IPS-15b (cell line): ENCODE results near the gene TRAF3.

Experiments
- H3K27me3 ChIP-seq: one replicate; pipeline ENCODE4 v1.6.1; 2013; ENCODE audit warnings: low read length; ENCODE audit not compliant: control insufficient read depth, insufficient read depth
- H3K36me3 ChIP-seq: one replicate; pipeline ENCODE4 v1.6.1; 2013; ENCODE audit warnings: low read length; ENCODE audit not compliant: control insufficient read depth, insufficient read depth
- H3K4me1 ChIP-seq: one replicate; pipeline ENCODE4 v1.6.1; 2013; ENCODE audit warnings: mild to moderate bottlenecking, low read length; ENCODE audit not compliant: control insufficient read depth, insufficient read depth
- H3K4me3 ChIP-seq: one replicate; pipeline ENCODE4 v1.5.1; 2013; ENCODE audit warnings: low read depth, low read length
- H3K9ac ChIP-seq: one replicate; pipeline ENCODE4 v1.6.1; 2013; ENCODE audit warnings: low read depth, mild to moderate bottlenecking, low read length
- H3K9me3 ChIP-seq: one replicate; pipeline ENCODE4 v1.6.1; 2013; ENCODE audit warnings: mild to moderate bottlenecking, low read length; ENCODE audit not compliant: control insufficient read depth, insufficient read depth

Gene TRAF3

DNA sequence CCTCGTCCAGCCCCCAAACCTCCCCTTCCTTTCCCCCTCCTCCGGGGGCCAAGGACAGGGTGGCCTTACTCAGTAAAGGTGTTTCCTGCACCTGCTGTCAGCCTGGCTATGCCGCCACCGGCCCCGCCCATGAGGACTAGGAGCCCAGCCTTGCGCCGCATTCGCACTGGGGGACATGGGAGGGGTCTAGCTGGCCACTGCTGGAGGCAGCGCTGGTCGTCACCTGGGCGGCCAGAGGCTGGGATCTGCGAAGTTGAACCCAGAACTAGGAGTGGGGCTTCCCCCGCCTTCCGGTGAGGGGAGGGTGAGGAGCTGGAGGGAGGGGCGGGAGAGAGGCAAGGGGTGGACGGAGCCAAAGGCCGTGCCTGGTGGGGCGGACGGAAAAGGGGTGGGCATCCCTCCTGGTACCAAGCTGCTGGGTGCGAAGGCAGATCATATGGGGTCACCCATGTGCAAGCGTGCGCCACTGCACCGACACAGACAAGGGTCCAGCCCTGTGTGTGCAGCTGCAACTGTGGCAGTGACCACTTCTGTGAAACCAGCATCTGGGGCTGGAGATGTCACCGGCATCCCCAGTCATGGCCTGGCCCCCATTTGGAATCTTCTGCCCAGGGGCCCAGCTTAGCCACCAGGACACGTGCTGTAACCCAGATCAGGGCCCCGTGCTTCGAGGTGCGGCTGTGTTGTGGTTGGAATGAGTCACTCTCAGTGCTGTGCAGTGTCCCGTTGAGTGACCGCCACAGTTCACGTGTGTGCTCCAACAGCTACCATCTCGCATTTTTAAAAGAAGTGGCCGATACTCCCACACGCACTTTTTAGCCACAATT, 153.7 kb downstream of the TRAF3 start:
- Histone ChIP-seq H3K4me1 (peaks cover 4% of the 10 kb centered on the region), H3K9ac (no peak overlapping the region), H3K9me3 (no peaks in the 10 kb centered on the region), H3K4me3 (peak overlapping the region; percentile 23), H3K36me3 (peaks cover 2% of the 10 kb centered on the region), H3K27me3 (peaks cover 31% of the 10 kb centered on the region)

DNA sequence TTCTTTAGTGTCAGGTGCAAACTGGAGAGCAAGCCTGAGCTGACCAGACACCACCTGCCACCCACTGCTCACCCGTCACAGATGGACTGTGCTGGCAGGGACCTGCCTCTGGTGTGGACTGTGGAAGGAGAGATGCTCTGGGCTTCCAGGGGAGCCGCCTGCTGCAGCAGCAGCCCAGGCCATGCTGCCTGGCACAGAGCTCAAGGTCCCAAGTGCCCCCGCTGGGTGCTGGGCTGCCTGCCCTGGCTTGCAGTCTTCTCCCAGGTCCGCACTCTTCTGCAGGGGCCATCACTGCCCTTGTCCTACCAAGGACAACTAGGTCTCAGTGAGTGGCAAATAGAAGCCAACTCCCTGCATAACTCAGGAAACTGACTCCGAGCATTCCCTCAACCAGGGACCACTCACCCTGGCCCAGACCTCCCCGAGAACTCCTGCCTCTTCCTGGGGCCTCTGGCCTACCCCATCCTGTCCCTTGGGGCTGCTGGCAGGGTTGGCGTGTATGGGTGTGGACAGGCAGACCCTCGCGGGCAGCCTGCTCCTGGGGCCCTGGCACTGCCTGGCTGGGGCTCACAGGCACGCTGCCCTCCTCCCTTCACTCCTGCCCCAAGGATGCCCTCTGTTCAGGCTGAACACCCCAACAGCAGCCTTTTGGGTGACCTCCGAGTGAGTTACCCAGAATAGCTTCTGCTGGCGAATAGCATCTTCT, 154.5 kb downstream of the TRAF3 start:
- Histone ChIP-seq H3K27me3 (peaks cover 25% of the 10 kb centered on the region), H3K4me3 (no peak overlapping the region), H3K36me3 (peaks cover 2% of the 10 kb centered on the region), H3K4me1 (no peaks in the 10 kb centered on the region), H3K9me3 (no peaks in the 10 kb centered on the region), H3K9ac (no peak overlapping the region)

DNA sequence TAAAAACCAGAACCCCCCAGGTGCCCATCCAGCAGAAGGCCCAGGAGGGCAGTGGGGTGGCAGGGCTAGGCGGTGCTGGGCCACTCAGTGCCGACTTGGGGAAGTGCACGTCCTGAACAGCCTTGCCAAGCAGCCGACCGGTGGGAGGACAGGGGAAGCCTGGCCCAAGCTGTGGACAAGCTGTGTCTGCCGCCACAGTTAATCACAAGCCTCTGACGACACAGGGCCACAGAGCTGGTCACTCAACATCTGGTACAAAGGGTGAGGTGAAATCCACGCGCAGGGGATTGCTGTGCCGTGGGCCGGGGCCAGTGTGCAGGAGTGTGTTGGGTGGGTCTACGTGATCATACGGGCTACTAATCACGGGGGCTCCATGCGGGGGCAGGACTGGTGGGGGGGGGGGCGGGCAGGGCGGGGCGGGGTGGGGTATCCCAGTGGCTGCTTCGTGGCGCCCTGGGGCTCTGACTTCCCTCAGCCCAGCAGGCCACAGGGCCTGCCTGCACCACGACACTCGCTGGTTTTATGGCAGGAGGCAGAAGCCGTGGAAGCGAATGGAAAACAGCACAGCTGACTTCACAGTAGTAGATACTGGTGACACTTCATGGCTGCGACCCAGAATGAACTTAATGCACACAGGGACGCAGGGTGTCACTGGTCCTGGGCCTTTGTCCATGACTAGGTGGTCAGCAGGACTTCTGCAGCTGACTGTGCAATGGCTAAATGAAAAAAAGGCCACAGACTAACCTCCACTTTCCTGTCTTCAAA, 155.4 kb downstream of the TRAF3 start:
- H3K9ac ChIP-seq: no peak overlapping the region
- no peaks in the 10 kb centered on the region for H3K9me3 ChIP-seq
- H3K4me3 ChIP-seq: no peak overlapping the region
- no peaks in the 10 kb centered on the region for H3K4me1 ChIP-seq
- peaks cover 16% of the 10 kb centered on the region for H3K27me3 ChIP-seq
- H3K36me3 ChIP-seq: peaks cover 5% of the 10 kb centered on the region

DNA sequence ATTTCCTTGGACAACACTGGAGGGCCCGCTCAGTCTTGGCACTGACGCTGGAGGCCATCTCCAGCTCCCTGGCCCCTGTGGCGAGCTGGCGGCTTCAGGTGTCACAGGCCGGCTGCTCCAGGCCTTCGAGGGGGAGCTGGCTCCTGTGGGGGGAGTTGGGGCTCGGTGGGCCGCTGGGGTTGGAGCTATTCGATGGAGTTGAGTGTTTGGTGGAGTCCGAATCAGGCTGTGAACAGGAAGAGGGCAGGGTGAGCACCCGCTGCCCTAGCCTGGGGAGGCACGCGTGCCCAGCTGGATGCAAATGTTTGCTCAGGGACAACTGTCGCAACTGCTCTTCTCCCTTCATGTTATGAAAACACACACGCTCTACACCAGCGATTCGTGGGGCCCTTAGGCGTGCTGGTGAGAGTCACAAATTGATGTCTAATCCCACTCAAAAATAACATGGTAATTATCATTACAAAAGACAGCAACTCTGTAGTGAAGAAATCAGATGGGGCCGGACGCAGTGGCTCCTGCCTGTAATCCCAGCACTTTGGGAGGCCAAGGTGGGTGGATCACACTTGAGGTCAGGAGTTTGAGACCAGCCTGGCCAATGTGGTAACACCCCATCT, 156.5 kb downstream of the TRAF3 start:
- Histone ChIP-seq H3K4me1 (no peaks in the 10 kb centered on the region), H3K9ac (no peak overlapping the region), H3K9me3 (no peaks in the 10 kb centered on the region)

DNA sequence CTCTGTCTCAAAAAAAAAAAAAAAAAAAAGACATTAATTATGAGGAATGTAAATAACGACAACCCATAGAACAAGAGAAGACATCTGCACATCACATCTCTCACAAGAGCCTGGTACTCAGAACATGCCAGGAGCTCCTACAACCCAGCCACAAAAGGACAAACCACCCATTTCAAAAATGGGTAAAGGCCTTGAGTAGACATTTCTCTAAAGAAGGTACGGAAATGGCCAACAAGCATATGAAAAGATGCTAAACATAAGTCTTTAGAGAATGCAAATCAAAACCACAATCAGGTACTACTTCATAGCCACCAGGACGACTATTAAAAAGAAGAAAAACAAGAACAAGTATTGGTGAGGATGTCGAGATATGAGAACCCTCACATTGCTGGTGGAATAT, 158.5 kb downstream of the TRAF3 start:
- Histone ChIP-seq H3K4me1 (no peaks in the 10 kb centered on the region), H3K9me3 (no peaks in the 10 kb centered on the region), H3K27me3 (peaks cover 2% of the 10 kb centered on the region), H3K36me3 (peaks cover 27% of the 10 kb centered on the region), H3K4me3 (no peak overlapping the region), H3K9ac (no peak overlapping the region)

More for the DNA sequence above, 156.5 kb downstream of the TRAF3 start:
- peaks cover 13% of the 10 kb centered on the region for H3K27me3 ChIP-seq
- peaks cover 13% of the 10 kb centered on the region for H3K36me3 ChIP-seq
- no peak overlapping the region for H3K4me3 ChIP-seq

DNA sequence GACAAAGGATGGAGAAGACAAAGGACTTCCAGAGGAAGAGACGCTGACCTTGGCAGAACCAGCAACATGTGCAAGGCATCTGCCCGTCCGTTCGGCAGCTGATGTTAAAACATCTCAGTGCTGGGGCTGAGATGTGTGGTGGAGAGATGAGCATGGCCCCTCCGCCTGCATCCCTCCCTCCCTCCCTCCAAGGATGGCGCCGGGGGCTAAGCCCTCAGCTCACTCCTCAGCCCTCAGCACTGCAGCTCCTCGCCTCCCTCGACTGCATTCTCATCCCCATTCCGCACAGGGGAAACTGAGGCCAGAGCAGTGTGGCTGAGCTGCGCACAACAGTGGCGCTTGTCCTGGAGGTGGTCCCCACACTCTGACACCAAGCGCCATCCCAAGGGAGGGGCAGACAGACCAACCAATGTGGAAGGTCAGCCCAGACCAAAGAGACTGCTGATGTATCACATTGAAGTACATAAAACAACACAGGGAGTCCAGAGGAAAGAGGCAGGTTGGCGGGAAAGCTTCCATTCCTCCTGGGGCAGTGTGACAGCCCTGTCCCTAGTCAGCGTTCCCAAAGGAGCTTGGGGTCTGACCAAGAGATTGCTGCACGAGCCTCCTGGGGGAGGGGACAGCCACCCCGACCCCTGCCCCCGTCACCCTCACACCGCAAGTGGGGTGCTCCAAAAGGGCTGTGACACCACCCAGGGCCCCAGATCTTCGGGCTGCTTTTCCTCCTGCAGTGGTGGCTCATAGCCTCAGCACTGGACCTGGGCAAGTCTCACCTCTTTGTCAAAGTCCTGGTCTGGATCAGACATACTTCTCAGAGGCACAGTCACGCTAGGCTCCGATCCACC, 160.3 kb downstream of the TRAF3 start:
- Histone ChIP-seq H3K4me1 (no peaks in the 10 kb centered on the region), H3K27me3 (no peaks in the 10 kb centered on the region), H3K9me3 (no peaks in the 10 kb centered on the region), H3K36me3 (peaks cover 40% of the 10 kb centered on the region), H3K4me3 (no peak overlapping the region), H3K9ac (no peak overlapping the region)

DNA sequence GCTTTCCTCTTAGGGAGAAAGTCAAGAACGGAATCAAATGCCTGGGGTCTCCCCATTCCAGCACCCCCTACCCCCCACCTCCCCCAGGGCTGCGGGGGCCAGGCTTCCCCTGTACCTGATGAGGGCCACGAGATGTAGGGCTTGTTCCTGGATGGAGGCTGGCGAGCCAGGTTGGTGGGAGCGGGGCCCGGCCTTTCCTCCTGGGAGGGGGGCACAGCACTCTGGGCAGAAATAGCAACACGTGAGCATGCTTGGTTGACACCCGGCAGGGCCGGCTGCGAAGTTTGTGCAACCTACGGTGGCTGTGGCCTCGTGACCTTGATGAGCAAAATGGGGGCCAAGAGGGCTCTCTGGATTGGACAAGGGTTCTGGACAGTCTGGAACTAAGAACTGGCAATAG, 160.9 kb downstream of the TRAF3 start:
- Histone ChIP-seq H3K4me1 (no peaks in the 10 kb centered on the region), H3K36me3 (peaks cover 39% of the 10 kb centered on the region), H3K27me3 (no peaks in the 10 kb centered on the region), H3K9me3 (no peaks in the 10 kb centered on the region), H3K9ac (no peak overlapping the region), H3K4me3 (no peak overlapping the region)

DNA sequence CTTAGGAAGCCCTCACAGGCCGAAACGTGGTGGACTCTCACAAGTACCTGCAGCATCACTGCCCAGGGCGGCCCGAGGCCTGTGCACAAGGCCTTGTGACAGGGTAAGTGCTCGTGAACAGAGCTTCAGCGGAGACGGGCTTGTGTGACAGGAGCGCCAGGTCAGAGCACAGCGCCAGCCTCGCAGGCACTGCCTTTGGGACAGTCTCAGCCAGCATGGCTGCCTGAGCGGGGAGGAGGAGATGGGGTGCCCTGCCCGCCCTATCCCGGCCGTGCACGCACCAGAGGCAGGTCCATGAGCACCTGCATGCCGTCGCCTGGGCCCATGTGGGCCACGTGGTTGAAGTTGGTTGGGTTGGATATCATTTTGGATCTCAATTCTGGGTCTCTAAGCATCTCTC, 162.1 kb downstream of the TRAF3 start:
- Histone ChIP-seq H3K9me3 (no peaks in the 10 kb centered on the region), H3K27me3 (no peaks in the 10 kb centered on the region), H3K9ac (no peak overlapping the region), H3K36me3 (peaks cover 47% of the 10 kb centered on the region), H3K4me3 (no peak overlapping the region), H3K4me1 (no peaks in the 10 kb centered on the region)

DNA sequence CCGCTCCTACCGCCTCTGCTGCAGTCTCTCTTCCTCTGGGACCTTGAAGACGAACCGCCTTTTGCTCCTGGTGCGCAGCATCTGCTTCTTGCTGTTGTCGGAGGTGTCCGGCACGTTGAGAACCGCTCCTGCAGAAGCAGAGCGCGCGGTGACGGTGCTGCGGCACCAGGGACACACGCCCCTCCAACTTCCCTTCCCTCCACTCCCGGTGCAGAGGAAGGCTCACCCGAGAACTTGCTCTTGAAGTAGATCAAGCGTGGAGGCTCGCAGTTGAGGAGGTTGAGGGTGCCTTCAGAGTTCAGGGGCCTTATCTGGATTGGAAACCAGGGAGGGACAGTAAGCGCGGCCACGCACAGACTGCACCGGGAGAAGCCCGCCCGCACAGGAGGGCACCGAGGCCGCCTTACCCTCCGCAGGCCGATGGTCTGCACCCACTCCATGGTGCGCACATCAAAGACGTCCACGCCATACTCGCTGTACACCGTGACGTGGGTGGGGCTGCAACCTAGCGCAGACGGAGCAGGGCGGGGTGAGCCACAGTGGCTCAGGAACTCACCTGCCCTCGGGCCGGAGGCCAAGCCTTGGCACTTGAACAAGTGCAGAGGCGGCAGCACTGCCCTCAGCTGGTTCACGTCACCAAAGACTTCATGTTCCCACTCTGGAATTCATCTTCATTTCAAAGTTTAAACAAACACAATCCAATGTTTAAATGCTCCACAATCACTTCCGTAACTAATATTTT, 162.7 kb downstream of the TRAF3 start:
- Histone ChIP-seq H3K9ac (no peak overlapping the region), H3K36me3 (peaks cover 53% of the 10 kb centered on the region), H3K27me3 (no peaks in the 10 kb centered on the region), H3K4me1 (no peaks in the 10 kb centered on the region), H3K9me3 (no peaks in the 10 kb centered on the region), H3K4me3 (no peak overlapping the region)

DNA sequence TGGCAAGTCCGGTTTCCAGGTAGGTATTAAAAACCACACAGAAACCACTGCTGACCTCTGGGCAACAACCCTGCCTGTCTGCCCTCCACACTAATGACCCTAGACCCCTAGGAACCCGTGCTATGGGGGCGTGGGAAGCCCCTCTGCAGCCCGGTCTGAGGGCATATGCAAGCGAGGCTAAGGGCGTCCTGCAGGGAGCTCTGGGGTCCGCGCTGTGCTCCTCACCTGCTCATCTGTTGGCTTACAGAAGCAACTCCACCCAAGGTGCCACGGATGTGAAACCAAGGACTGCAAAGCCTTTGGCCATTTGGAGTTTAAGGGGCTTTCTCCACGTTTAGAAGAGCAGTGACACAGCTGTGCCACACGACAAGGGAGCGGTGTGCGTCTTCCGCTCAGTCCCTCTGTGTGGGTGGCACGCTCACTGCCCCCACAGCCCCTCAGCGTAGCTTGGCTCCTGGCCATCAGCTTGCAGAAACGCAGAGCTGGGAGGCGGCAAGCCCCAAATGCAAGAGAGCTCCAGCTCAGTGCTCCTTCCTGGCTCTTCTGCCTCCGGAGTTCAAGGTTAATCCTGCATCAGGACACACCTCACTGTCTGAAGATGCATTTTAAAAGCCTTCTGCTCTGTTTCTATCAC, 163.6 kb downstream of the TRAF3 start:
- Histone ChIP-seq H3K36me3 (peaks cover 62% of the 10 kb centered on the region), H3K9ac (no peak overlapping the region), H3K9me3 (no peaks in the 10 kb centered on the region), H3K4me3 (no peak overlapping the region), H3K27me3 (no peaks in the 10 kb centered on the region), H3K4me1 (no peaks in the 10 kb centered on the region)
